CD4-positive, alpha-beta T cell treated with Interleukin-1 beta for 1 hour (primary cell): ENCODE data around the gene SUPT3H.

ENCODE experiments used
- DNase-seq, 2 donors: peaks; one replicate each; pipeline ENCODE4 v3.0.0-alpha.2; 2020 to 2022

The SUPT3H gene

GRCh38 chr6:45387236-45387635 lies 9.5 kb upstream of the SUPT3H start:
- DNase-seq, result no peak

GRCh38 chr6:45386501-45386900 lies 8.8 kb upstream of the SUPT3H start:
- no peak for DNase-seq

- no peak for DNase-seq
Measured at GRCh38 chr6:45382391-45382790, 4.7 kb upstream of the SUPT3H start.

GRCh38 chr6:45378334-45378926 lies 696 bp upstream of the SUPT3H start:
- DNase-seq, result peak in 1 of 2 donors; percentile 29

GRCh38 chr6:45377043-45377553 lies 636 bp downstream of the SUPT3H start:
- no peak for DNase-seq

- no peak for DNase-seq
Measured at GRCh38 chr6:45376310-45377042, 1.3 kb downstream of the SUPT3H start.

GRCh38 chr6:45375449-45375848 lies 2.3 kb downstream of the SUPT3H start:
- DNase-seq, result no peak

- DNase-seq, result no peak
Measured at GRCh38 chr6:45371924-45372573, 5.7 kb downstream of the SUPT3H start.

- no peak for DNase-seq
Measured at GRCh38 chr6:45369870-45370269, 7.9 kb downstream of the SUPT3H start.

- no peak for DNase-seq
Measured at GRCh38 chr6:45367999-45368398, 9.7 kb downstream of the SUPT3H start.

- DNase-seq, result no peak
Measured at GRCh38 chr6:45366534-45366933, 11.2 kb downstream of the SUPT3H start.

GRCh38 chr6:45365036-45365435 lies 12.7 kb downstream of the SUPT3H start:
- no peak for DNase-seq

GRCh38 chr6:45364466-45364865 lies 13.3 kb downstream of the SUPT3H start:
- DNase-seq, result no peak

- no peak for DNase-seq
Measured at GRCh38 chr6:45353654-45354053, 24.1 kb downstream of the SUPT3H start.

- DNase-seq, result no peak
Measured at GRCh38 chr6:45351667-45352066, 26.1 kb downstream of the SUPT3H start.

- no peak for DNase-seq
Measured at GRCh38 chr6:45351076-45351475, 26.7 kb downstream of the SUPT3H start.

GRCh38 chr6:45350186-45350710 lies 27.5 kb downstream of the SUPT3H start:
- DNase-seq, result no peak

- DNase-seq, result no peak
Measured at GRCh38 chr6:45344900-45345299, 32.8 kb downstream of the SUPT3H start.

GRCh38 chr6:45328523-45328922 lies 49.2 kb downstream of the SUPT3H start:
- no peak for DNase-seq

GRCh38 chr6:45327956-45328522 lies 49.7 kb downstream of the SUPT3H start, which contains the start of gene RUNX2:
Gene RUNX2 (plus strand): TSS chr6:45328330. CDS start chr6:45328727, 397 bp downstream.
- DNase-seq, result no peak

GRCh38 chr6:45326698-45327417 lies 50.9 kb downstream of the SUPT3H start:
- DNase-seq, result no peak

GRCh38 chr6:45323656-45324224 lies 54.0 kb downstream of the SUPT3H start:
- peak in 1 of 2 donors; percentile 7 for DNase-seq
